ENCODE data around the gene WWC2.

Gene WWC2

GRCh38 chr4:183355405-183355804 lies 256.3 kb downstream of the WWC2 start (continued):
- TF ChIP-seq ZNF398 (tag by site-specific recombination; IDR thresholded peaks at IDR 0.05) (no peak), SP7 (tag by site-specific recombination; IDR thresholded peaks at IDR 0.05) (no peak), ZNF747 (tag by site-specific recombination; IDR thresholded peaks at IDR 0.05) (no peak)

DNA sequence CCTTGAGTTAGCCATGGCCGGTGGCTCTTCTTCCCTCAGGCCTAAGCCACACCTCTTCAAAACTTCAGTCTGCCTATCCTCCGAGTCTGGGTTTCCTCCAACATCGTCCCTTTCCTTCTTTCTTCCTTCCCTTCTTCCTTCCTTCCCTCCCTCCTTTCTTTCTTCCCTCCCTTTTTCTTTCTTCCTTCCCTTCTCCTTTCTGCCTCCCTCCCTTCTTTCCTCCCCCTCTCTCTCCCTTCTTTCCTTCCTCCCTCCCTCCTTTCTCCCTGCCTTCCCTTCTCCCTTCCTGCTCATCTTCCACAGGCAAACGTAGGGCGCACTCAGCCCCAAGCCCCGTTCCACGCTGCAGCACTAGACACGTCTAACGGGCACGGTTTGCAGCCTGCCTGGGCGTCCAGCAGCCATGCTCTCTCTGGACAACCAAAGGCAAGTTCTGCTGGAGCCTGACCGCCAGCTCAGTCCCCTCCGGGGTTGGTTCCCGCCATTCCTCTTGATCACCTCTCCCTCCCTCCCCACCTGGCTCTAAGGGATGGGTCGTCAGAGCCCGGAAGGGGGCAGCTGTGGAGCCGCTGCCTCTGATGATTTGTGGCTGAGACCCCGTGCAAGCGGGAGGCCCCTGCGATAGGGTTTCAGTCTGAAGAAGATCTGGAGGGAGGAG lies 257.2 kb downstream of the WWC2 start:
- CTCF ChIA-PET, result interaction anchor here (0.6 kb wide), 1 partner anchor 309 kb away, joined by 3 read pairs; no protein-coding TSS in a partner anchor
- H3K4me3 ChIP-seq (ENCODE audit: low read depth, low read length), result no peak overlapping the region
- no peak overlapping the region for H3K27ac ChIP-seq (ENCODE audit: extremely low read depth, low read depth, low read length)
- H3K4me1 ChIP-seq (ENCODE audit: control insufficient read depth, insufficient read depth, low read length), result 0 out of 2 replicates have a peak, but pooled peaks cover 4% of the 10 kb centered on the region
- POLR2A ChIA-PET, result no interaction called here
- TF ChIP-seq ZNF239 (tag by site-specific recombination; IDR thresholded peaks at IDR 0.05) (no peak), ZNF501 (tag by site-specific recombination; IDR thresholded peaks at IDR 0.05) (no peak), ZNF747 (tag by site-specific recombination; IDR thresholded peaks at IDR 0.05) (0 out of 2 replicates have a peak, but pooled peaks have one; percentile 52), HOXC10 (CRISPR knock-in tag; IDR thresholded peaks at IDR 0.05) (no peak), ZNF366 (tag by site-specific recombination; conservative IDR thresholded peaks at IDR 0.05) (peak; percentile 93)
- H3K36me3 ChIP-seq (ENCODE audit: control insufficient read depth in 2 of 2, insufficient read depth in 1 of 2, low read length in 2 of 2), result no peaks in the 10 kb centered on the region
- H3K9me3 ChIP-seq (ENCODE audit: control insufficient read depth, insufficient read depth, low read depth, low read length), result no peaks in the 10 kb centered on the region

DNA sequence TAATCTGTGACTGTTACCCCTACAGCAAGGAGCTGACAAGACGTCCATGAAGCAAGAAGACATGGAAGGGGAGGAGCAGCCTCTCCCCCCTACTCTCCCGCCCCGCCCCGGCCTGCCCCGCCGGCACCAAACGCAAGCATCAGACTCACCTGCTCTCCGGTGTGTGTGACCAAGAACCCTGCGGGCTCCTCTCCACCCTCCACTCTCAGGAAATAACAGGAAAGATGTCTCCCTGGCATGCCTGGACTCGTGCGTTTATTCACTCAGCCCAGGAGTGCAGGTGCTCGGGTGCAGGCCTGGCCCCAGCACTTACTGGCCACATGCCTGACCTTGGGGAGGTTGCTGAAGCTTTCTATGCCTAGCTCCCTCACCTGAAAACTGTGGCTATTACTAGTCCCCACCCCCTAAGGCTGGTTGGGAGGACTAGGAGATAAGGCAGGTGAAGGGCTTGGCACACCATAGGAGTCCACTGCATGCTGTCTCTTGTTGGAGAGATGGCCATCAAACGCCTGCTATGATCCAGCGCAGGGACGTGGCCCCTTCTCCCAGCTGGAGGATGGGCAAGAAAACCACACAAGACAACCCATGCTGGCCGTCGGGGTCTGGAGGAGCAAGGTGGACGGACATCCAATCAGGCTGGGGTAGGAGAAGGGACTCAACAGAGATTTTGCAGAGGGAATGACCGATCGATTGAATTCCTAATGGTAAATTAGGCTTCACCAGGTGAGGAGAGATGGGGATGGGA lies 258.0 kb downstream of the WWC2 start:
- TF ChIP-seq ZNF626 (tag by site-specific recombination; IDR thresholded peaks at IDR 0.05) (no peak), ZNF747 (tag by site-specific recombination; IDR thresholded peaks at IDR 0.05) (no peak), YY1 (tag by site-specific recombination; IDR thresholded peaks at IDR 0.05) (no peak), ZNF488 (tag by site-specific recombination; IDR thresholded peaks at IDR 0.05) (no peak), ZNF555 (tag by site-specific recombination; conservative IDR thresholded peaks at IDR 0.05) (no peak), ZNF335 (tag by site-specific recombination; conservative IDR thresholded peaks at IDR 0.05) (no peak), ZNF549 (tag by site-specific recombination; IDR thresholded peaks at IDR 0.05) (no peak)
- no peaks in the 10 kb centered on the region for H3K36me3 ChIP-seq (ENCODE audit: control insufficient read depth in 2 of 2, insufficient read depth in 1 of 2, low read length in 2 of 2)
- H3K4me3 ChIP-seq (ENCODE audit: low read depth, low read length), result no peak overlapping the region
- H3K9me3 ChIP-seq (ENCODE audit: control insufficient read depth, insufficient read depth, low read depth, low read length), result no peaks in the 10 kb centered on the region
- no peak overlapping the region for H3K27ac ChIP-seq (ENCODE audit: extremely low read depth, low read depth, low read length)
- ChIA-PET POLR2A (no interaction called here), CTCF (no interaction called here)
- 0 out of 2 replicates have a peak, but pooled peaks cover 4% of the 10 kb centered on the region for H3K4me1 ChIP-seq (ENCODE audit: control insufficient read depth, insufficient read depth, low read length)

DNA sequence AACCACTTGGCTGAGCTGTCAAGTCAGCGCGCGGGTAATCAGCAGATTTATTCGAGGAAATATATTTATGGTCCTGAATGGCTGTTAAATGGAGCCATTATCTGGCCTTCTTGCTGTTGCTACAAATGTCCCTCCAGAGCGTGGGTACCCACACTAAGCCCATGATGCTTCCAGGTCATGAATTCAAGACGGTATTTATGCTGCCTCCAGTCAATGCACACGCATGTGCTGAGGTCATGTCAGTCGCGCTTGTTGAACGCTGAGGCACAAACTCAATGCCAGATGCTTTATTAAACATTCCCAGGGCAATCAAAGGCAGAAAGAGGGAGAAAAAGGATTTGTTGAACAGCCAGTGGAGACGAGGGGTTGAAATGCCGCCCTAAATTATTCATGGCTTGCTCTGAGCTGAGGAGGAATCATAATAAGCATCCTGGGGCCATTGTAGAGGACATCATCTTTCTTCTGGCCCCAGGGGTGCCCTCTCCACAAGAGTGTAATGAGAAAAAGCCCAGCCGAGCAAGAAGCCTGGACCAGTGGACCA lies 259.2 kb downstream of the WWC2 start:
- ChIA-PET POLR2A (no interaction called here), CTCF (interaction anchor here (0.6 kb wide), 1 partner anchor 382 kb away, joined by 3 read pairs; no protein-coding TSS in a partner anchor)
- Histone ChIP-seq H3K27ac (ENCODE audit: extremely low read depth, low read depth, low read length) (no peak overlapping the region), H3K4me3 (ENCODE audit: low read depth, low read length) (no peak overlapping the region), H3K4me1 (ENCODE audit: control insufficient read depth, insufficient read depth, low read length) (0 out of 2 replicates have a peak, but pooled peaks cover 4% of the 10 kb centered on the region), H3K9me3 (ENCODE audit: control insufficient read depth, insufficient read depth, low read depth, low read length) (no peaks in the 10 kb centered on the region), H3K36me3 (ENCODE audit: control insufficient read depth in 2 of 2, insufficient read depth in 1 of 2, low read length in 2 of 2) (no peaks in the 10 kb centered on the region)
- TF ChIP-seq RBAK (tag by site-specific recombination; IDR thresholded peaks at IDR 0.05), result no peak
- no peak for TF ChIP-seq ZNF416 (tag by site-specific recombination; IDR thresholded peaks at IDR 0.05)
- TF ChIP-seq ZNF169 (tag by site-specific recombination; IDR thresholded peaks at IDR 0.05), result no peak
- no peak for TF ChIP-seq ZNF354C (tag by site-specific recombination; IDR thresholded peaks at IDR 0.05; ENCODE audit: borderline replicate concordance, low read depth)
- TF ChIP-seq BCL11A (tag by site-specific recombination; IDR thresholded peaks at IDR 0.05; ENCODE audit: low read depth), result no peak
- no peak for TF ChIP-seq ZNF707 (tag by site-specific recombination; IDR thresholded peaks at IDR 0.05)
- TF ChIP-seq ZNF19 (tag by site-specific recombination; IDR thresholded peaks at IDR 0.05; ENCODE audit: low read depth), result no peak
- no peak for TF ChIP-seq ZNF610 (tag by site-specific recombination; IDR thresholded peaks at IDR 0.05; ENCODE audit: borderline replicate concordance)
- TF ChIP-seq TCF7L2 (IDR thresholded peaks at IDR 0.05; ENCODE audit: borderline replicate concordance, low read depth, low read length), result no peak
- no peak for TF ChIP-seq ZNF701 (tag by site-specific recombination; IDR thresholded peaks at IDR 0.05)
- TF ChIP-seq ZNF157 (tag by site-specific recombination; IDR thresholded peaks at IDR 0.05), result no peak
- no peak for TF ChIP-seq ZNF2 (tag by site-specific recombination; IDR thresholded peaks at IDR 0.05)
- TF ChIP-seq ZNF223 (tag by site-specific recombination; IDR thresholded peaks at IDR 0.05), result no peak
- TF ChIP-seq ZNF423 (tag by site-specific recombination; IDR thresholded peaks at IDR 0.05), result no peak
- TF ChIP-seq FEZF1 (tag by site-specific recombination; IDR thresholded peaks at IDR 0.05), result no peak
